GM12873 (cell line): ENCODE results near the gene ELMO3.

Experiments
- CTCF ChIP-seq: IDR thresholded peaks from 2 replicates; pipeline ENCODE4 v1.5.1; 2012; ENCODE audit warnings: low read depth, mild to moderate bottlenecking, moderate library complexity, low read length, control low read depth; ENCODE audit not compliant: insufficient read depth; ENCODE audit errors: missing control alignments

The ELMO3 gene

GRCh38 chr16:67198238-67198734, 645 bp upstream of the ELMO3 start:
- peak; percentile 69 for TF ChIP-seq CTCF

GRCh38 chr16:67199808-67200198, 872 bp downstream of the ELMO3 start:
- TF ChIP-seq CTCF: no peak

GRCh38 chr16:67200491-67200890, 1.6 kb downstream of the ELMO3 start:
- TF ChIP-seq CTCF: no peak

GRCh38 chr16:67201411-67202345, 2.7 kb downstream of the ELMO3 start:
- TF ChIP-seq CTCF: no peak

GRCh38 chr16:67202426-67202825, 3.5 kb downstream of the ELMO3 start:
- no peak for TF ChIP-seq CTCF

GRCh38 chr16:67202956-67203493, 4.1 kb downstream of the ELMO3 start:
- no peak for TF ChIP-seq CTCF

GRCh38 chr16:67204076-67204475, 5.1 kb downstream of the ELMO3 start:
- TF ChIP-seq CTCF: no peak
